Common myeloid progenitor, CD34-positive (primary cell): Measurements from ENCODE around the gene DENND2C.
A peak's percentile ranks its signal among the peaks of the same experiment; 100 is the strongest.

Experiments used
- CTCF ChIA-PET: fragments of 350-600 bp; sonication (Branson Sonifier 250); formaldehyde crosslinking; loops from one replicate; lab custom pipeline; 2021; ENCODE audit warnings: antibody characterized with exemption; lab: Charles Lee
- POLR2A ChIA-PET: fragments of 350-600 bp; sonication (Branson Sonifier 250); formaldehyde crosslinking; loops from one replicate; lab custom pipeline; 2021; ENCODE audit warnings: antibody characterized with exemption; lab: Charles Lee
- DNase-seq, 3 donors: peaks; one replicate each; pipeline versions ENCODE4 v3.0.0 to v3.0.0-alpha.2; 2013
- H3K27ac ChIP-seq, 2 experiments: 1 replicate in 1 of 2; 2 replicates in 1 of 2; pipeline ENCODE4 v1.7.0; 2013; ENCODE audit warnings: inconsistent platforms in 2 of 2, low read length in 2 of 2, mild to moderate bottlenecking in 2 of 2, low read depth in 1 of 2, moderate library complexity in 1 of 2; ENCODE audit not compliant: severe bottlenecking in 2 of 2, insufficient read depth in 1 of 2, poor library complexity in 1 of 2
- H3K27me3 ChIP-seq, 5 experiments: replicated peaks in 2 of 5; 1 replicate in 3 of 5; 2 replicates in 2 of 5; pipeline versions ENCODE4 v1.6.1 to v1.7.0; 2013; ENCODE audit warnings: low read length in 4 of 5, mild to moderate bottlenecking in 2 of 5, moderate library complexity in 2 of 5, inconsistent platforms in 1 of 5; ENCODE audit not compliant: insufficient read depth in 5 of 5, control insufficient read depth in 4 of 5
- H3K36me3 ChIP-seq, 4 experiments: 1 replicate in 2 of 4; 2 replicates in 2 of 4; pipeline versions ENCODE4 v1.6.1 to v1.7.0; 2013; ENCODE audit warnings: low read length in 3 of 4, control low read depth in 1 of 4, mild to moderate bottlenecking in 1 of 4; ENCODE audit not compliant: control insufficient read depth in 4 of 4, insufficient read depth in 4 of 4
- H3K4me1 ChIP-seq, 4 experiments: 1 replicate in 3 of 4; 2 replicates in 1 of 4; pipeline versions ENCODE4 v1.6.1 to v1.7.1; 2013; ENCODE audit warnings: low read length in 3 of 4, mild to moderate bottlenecking in 3 of 4, control low read depth in 1 of 4, inconsistent platforms in 1 of 4, moderate library complexity in 1 of 4; ENCODE audit not compliant: control insufficient read depth in 4 of 4, insufficient read depth in 4 of 4; ENCODE audit errors: control extremely low read depth in 1 of 4
- H3K4me3 ChIP-seq, 7 experiments: 1 replicate in 4 of 7; 2 replicates in 3 of 7; pipeline versions ENCODE4 v1.5.1 to v1.7.0; 2013; ENCODE audit warnings: mild to moderate bottlenecking in 7 of 7, low read length in 6 of 7, moderate library complexity in 6 of 7, inconsistent platforms in 2 of 7, low read depth in 2 of 7, control low read depth in 1 of 7; ENCODE audit not compliant: insufficient read depth in 4 of 7, control insufficient read depth in 1 of 7; ENCODE audit errors: extremely low read depth in 1 of 7
- H3K9me3 ChIP-seq, 5 experiments: 1 replicate in 4 of 5; 2 replicates in 1 of 5; pipeline versions ENCODE4 v1.6.1 to v1.7.1; 2013; ENCODE audit warnings: low read length in 4 of 5, mild to moderate bottlenecking in 2 of 5, inconsistent platforms in 1 of 5, low read depth in 1 of 5, moderate library complexity in 1 of 5; ENCODE audit not compliant: control insufficient read depth in 4 of 5, insufficient read depth in 2 of 5; ENCODE audit errors: control extremely low read depth in 1 of 5
- WGBS: methylation state at CpG from one replicate; pipeline ENCODE4 v1.1.5; 2013; ENCODE audit not compliant: insufficient coverage; 5-methylcytosine and 5-hydroxymethylcytosine counted together

DENND2C gene

DNA sequence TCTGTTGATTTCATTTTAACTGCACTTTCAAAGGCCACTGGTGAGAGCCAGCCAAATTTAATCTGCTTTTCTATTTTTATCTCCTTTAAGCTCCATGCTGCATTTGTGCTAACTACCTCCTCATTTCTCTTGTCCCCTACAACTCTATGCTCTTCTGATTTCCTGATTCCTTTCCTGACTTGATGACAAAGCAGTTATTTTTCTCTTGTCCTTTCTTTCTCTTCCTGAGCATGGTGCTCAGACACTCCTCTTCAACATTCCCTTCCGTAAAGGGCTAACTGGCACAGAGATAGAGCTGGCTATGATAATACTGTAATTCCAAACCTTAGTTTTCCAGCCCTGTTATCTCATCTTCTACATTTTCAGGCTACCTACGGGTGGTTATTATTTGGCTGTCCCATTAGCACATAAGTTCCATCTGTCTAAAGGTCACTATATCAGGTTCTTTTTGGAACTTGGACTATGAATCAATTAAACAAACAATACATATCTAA, 81.6 kb downstream of the DENND2C start:
- WGBS: 100% methylated on average over 2 of the region's 2 CpGs
- DNase-seq: no peak
- H3K9me3 ChIP-seq: no peaks in the 10 kb centered on the region
- ChIA-PET CTCF (no interaction called here), POLR2A (no interaction called here)
- H3K27ac ChIP-seq: no peak overlapping the region
- peaks cover 0 to 4% (median 3%) of the 10 kb centered on the region in 5 experiments for H3K27me3 ChIP-seq
- no peaks in the 10 kb centered on the region for H3K36me3 ChIP-seq
- H3K4me3 ChIP-seq: no peak overlapping the region
- no peaks in the 10 kb centered on the region for H3K4me1 ChIP-seq

DNA sequence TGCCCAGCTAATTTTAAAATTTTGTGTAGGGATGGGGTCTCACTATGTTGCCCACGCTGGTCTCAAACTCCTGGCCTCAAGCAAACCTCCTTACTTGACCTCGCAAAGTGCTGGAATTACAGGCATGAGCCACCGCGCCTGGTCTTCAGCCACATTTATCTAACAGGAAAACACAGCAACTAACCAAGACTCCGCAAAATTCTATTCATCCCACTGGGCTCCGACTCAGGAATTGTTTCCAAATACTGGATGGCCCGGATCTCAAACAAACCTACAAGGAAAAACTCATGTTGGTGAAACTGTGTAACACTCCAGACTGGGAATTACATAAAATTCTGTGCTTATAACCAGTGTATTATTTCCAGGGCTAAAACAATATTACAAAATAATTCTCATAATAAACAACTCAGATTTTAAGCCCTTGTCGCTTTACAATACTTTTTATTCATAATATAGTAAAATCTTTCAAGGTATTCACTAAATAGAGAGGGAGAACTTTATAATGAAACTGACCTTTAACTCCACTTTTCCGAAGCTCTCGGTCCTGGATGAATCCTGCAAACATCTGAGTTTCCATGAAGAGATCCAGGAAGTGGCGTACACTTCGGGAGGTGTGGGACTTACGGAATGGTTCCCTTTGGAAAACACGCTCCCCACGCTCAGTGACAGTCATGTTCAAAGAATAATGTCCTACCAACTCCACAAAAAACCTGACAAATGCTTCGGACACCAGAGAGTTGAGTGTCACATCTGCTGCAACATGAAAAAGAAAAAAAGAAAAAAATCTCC, 82.5 kb downstream of the DENND2C start:
- ChIA-PET CTCF (no interaction called here), POLR2A (no interaction called here)
- Histone ChIP-seq H3K27ac (no peak overlapping the region), H3K4me1 (peaks cover 0 to 1% (median under 1%) of the 10 kb centered on the region in 4 experiments), H3K27me3 (peaks cover 0 to 4% (median 3%) of the 10 kb centered on the region in 5 experiments), H3K36me3 (no peaks in the 10 kb centered on the region), H3K9me3 (no peaks in the 10 kb centered on the region), H3K4me3 (no peak overlapping the region)
- DNase-seq: no peak
- 96% methylated on average over 9 of the region's 16 CpGs for WGBS

DNA sequence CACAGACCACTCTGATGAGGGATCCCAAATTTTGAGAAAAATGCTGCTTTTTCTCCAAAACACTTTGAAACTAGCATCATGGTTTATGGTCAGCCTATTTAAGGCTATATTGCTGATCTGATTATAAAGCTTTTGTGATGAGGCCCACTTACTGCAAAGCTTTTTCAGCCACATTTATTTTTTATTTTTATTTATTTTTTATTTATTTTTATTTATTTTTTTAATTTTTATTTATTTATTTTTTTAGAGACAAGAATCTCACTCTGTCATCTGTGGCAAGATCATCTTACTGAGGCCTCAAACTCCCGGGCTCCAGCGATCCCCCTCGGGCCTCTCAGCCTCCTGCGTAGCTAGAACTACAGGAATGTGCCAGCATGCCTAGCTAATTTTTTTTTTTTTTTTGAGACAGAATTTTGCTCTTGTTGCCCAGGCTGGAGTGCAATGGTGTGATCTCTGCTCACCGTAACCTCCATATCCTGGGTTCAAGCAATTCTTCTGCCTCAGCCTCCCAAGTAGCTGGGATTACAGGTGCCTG, 83.3 kb downstream of the DENND2C start:
- ChIA-PET CTCF (no interaction called here), POLR2A (interaction anchor here (0.6 kb wide), 1 partner anchor 138 kb away, joined by 3 read pairs; no protein-coding TSS in a partner anchor)
- WGBS: 100% methylated on average over 4 of the region's 5 CpGs
- Histone ChIP-seq H3K9me3 (no peaks in the 10 kb centered on the region), H3K4me3 (no peak overlapping the region), H3K27me3 (peaks cover 0 to 4% (median 3%) of the 10 kb centered on the region in 5 experiments), H3K4me1 (peaks cover 0 to 7% (median 5%) of the 10 kb centered on the region in 4 experiments), H3K36me3 (no peaks in the 10 kb centered on the region), H3K27ac (no peak overlapping the region)
- no peak for DNase-seq

DNA sequence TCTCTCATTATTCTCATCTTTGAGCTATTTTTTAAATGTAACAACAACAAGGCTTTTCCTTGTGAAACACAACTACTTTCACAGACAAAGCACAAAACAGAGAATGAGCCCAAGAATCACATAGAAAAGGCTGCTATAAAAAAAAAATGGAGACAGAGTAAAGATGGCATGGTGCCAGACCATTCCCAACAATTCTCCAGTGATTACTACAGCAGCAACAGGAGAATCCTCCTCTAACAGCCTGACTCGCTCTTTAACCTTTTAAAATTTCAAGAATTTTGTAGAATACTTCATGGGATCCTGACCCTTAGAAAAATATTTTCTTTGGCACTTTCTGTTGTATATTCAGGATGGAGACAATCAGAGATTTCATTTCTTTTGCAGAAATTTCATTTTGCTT, 84.6 kb downstream of the DENND2C start:
- ChIA-PET POLR2A (no interaction called here), CTCF (no interaction called here)
- H3K9me3 ChIP-seq: no peaks in the 10 kb centered on the region
- H3K4me1 ChIP-seq: peaks cover 0 to 16% (median 7%) of the 10 kb centered on the region in 4 experiments
- no peaks in the 10 kb centered on the region for H3K36me3 ChIP-seq
- H3K27ac ChIP-seq: no peak overlapping the region
- DNase-seq: no peak
- H3K27me3 ChIP-seq: peaks cover 0 to 4% (median 3%) of the 10 kb centered on the region in 5 experiments
- H3K4me3 ChIP-seq: no peak overlapping the region
- no CpG with 5 or more reads among the region's 1 CpG for WGBS

DNA sequence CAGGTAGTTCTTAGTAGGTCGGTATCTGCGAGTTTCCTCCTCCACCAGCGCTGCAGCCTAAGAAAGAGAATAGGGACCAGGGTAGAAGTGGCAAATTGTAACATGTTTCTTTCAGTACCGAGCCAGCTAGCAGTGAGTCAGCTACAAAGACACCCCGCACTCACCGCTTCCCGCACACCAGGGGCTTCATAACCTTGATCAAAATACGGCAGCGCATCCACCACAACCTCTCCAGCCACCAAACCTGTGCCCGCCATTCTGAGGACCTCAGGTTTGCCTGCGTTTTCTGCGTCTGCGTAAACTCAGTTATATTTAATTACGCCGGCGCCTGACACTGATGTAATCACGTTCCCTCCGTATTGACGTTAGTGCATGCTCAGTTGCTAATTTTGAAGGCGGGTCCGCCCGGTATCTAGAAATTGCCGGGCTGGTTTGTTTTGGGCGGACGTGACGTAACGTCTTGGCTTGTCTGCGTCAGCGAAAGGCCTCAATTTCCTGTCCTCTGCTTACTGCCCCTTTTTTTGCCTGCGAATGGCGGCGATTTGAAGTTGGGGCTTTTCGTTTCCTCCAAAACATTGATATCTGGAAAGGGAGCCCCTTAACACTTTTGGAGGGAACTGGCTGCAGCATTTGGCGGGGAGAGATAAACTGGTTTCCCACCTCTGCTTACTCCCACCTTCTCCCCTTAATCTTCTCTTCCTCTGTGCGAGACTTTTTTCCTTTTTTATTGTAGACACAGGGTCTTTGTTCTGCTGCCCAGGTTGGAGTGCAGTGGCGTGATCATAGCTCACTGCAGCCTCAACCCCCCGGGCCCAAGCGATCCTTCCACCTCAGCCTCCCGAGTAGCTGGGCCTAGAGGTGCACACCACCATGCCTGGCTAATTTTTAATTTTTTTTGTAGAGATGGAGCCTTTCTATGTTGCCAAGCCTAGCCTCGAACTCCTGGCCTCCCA, 88.2 kb downstream of the DENND2C start, which contains the start of gene BCAS2:
Gene BCAS2 (minus strand): TSS at position 281 of the 953 bp plus-strand sequence. CDS start 24 bp downstream, at position 257.
- Histone ChIP-seq H3K9me3 (no peaks in the 10 kb centered on the region), H3K4me3 (peak within 1 kb of the TSS; percentile 57 to 99 (median 94)), H3K4me1 (peaks cover 0 to 18% (median 8%) of the 10 kb centered on the region in 4 experiments), H3K36me3 (peaks cover 0 to 23% (median 11%) of the 10 kb centered on the region in 4 experiments), H3K27me3 (peaks cover 0 to 3% (median 0%) of the 10 kb centered on the region in 5 experiments), H3K27ac (peak within 1 kb of the TSS; percentile 91 to 96)
- peak; percentile 99 for DNase-seq
- 7% methylated on average over 37 of the region's 40 CpGs for WGBS
- ChIA-PET CTCF (interaction anchor here (1.2 to 1.3 kb wide), 2 partner anchors 22 to 63 kb away, joined by 3 read pairs; no protein-coding TSS in a partner anchor), POLR2A (no interaction called here)

DNA sequence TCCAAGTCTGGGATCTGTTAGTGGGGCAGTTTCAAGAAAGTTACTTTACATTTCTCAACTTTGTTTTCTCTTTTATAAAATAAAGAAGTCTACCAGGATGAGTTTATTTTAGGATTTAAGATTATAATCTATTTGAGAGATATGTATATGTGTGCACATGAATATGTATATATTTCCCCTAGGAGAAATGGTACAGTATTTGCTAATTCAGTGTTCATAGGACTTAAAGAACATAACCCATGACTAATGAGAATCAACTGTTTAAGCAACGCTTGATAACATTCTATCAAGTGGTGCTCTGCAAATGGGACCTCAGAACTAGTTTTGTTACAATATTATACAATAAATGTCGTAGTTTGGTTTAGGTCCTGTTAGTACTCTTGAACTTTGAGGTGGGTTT, 95.5 kb downstream of the DENND2C start:
- CTCF ChIA-PET: interaction anchor here (1.1 to 2.1 kb wide), 2 partner anchors 15 to 128 kb away, joined by 4 to 5 read pairs; no protein-coding TSS in a partner anchor
- Histone ChIP-seq H3K36me3 (peaks cover 8 to 84% (median 49%) of the 10 kb centered on the region in 4 experiments), H3K9me3 (no peaks in the 10 kb centered on the region), H3K4me1 (no peaks in the 10 kb centered on the region), H3K27ac (no peak overlapping the region), H3K27me3 (no peaks in the 10 kb centered on the region), H3K4me3 (no peak overlapping the region)
- POLR2A ChIA-PET: no interaction called here
- no peak for DNase-seq
- no CpG with 5 or more reads among the region's 2 CpGs for WGBS
